NCI-H1092 treated with DMSO at 0.1 percent for 48 hours (cell line): ENCODE measurements around the gene RGS10.
"Not testable (repeated sequence)": the region's sequence is repeated elsewhere in the genome, so short reads cannot be mapped to it uniquely, and the experiment has no call there.

Experiments
- DNase-seq: peaks from one replicate; lab custom pipeline; 2025; lab: John Stamatoyannopoulos, UW

Gene RGS10, protein sequence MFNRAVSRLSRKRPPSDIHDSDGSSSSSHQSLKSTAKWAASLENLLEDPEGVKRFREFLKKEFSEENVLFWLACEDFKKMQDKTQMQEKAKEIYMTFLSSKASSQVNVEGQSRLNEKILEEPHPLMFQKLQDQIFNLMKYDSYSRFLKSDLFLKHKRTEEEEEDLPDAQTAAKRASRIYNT

DNA sequence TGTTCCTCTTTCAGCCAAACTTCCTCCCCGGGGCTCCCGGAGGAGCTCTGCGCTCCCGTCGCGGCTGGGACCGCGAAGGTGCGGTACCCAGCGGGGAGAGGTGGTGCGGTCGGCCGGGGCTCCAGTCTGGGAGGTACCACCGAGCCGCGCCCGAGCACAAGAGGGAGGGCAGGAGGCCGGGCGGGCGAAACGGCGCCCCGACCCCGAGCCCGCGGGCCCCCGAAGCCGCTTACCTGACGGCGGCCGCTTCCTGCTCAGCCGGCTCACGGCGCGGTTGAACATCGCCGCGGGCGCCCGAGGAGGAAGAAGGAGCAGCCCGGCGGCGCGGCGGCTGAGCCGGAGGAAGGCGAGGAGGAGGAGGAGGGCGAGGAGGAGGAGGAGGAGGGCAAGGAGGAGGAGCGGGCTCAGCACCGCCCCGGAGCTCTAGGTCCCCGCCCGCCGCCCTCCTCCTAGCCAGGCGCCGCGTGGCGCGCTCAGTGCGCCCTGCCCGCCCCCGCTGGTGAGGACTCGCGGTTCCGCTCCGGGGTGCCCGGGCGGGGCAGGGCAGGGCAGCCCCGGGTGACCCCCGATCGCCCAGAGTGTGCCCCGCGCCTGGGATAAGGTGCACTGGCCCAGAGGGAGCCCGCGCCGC is at the start of gene RGS10:
Gene RGS10, minus strand, starts transcription at position 363 of the 631 bp plus-strand sequence. Its CDS starts 81 bp downstream, at position 282.
- DNase-seq: no peak

GRCh38 chr10:119588071-119588470 is 45.6 kb upstream of the RGS10 start:
- no peak for DNase-seq

DNA sequence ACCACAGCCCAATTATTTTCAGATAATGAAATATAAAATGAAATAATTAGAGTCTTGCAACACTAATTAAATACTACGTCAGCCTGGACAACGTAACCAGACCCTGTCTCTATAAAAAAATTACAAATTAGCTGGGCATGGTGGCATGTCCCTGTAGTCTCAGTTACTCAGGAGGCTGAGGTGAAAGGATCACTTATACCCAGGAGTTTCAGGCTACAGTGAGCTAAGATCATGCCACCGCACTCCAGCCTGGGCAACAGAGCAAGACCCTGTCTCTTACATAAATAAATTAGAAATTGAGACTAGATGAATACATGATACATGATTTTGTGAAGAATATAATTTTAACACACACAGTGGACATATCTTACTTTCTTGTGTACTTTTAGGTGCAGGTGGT is 35.8 kb upstream of the RGS10 start:
- no peak for DNase-seq

- no peak for DNase-seq
Measured at GRCh38 chr10:119575991-119576390, 33.5 kb upstream of the RGS10 start.

DNA sequence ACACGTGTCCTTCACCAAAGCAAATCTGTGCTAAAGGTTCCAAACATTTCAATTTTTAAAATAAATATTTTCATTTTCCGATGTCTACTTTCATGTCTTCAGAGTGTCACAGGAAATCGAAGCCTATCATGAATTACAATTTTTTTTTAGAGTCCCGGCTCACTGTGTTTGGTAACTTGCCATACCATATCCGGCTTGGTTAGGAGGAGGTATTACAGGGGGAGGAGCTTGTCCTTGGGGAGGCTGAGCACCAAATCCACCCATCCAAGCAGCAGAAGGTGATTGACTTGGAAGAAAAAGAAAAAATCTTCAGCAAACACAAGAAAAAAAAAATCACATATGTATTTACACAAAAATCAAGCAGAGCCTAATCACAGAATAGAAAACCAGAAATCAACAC is 33.0 kb upstream of the RGS10 start:
- DNase-seq: no peak

DNA sequence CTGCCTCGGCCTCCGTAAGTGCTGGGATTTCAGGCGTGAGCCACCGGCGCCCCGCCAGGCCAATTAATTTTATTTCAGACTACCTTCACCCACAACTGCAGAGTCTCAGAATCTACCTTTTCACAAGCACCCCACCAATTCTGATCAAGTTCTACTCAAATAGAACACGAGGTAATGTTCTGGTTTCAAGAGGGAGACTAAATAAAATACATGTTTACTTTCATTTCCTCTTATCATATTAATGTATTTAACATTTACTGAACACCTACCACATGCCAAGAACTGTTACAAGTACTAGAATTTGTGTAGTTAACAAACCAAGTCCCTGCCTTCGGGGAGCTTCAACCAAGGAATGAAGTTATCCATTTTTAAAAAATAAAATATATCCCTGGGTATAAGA is 25.5 kb upstream of the RGS10 start:
- DNase-seq: no peak

DNA sequence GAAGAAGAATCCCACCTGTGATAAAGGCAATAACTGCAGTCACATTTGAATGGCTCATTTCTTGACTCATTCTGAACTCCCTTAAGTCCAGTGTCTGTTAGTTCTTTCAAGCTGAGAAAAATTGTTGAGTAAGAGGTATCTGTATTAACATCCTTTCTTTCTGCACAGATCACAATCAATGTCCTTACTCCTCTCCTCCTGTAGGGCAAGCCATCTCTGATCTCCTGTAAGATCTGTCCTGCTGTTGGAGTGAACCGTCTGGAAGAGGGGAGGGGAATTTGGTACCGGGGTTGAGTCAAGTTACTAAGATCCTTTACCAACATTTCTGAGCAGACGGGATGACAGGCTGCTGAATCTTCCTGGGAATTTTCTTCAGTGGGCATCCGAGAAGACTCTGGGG is 19.6 kb upstream of the RGS10 start:
- no peak for DNase-seq

- DNase-seq: not testable (repeated sequence)
Measured at GRCh38 chr10:119559511-119559910, 17.0 kb upstream of the RGS10 start.

DNA sequence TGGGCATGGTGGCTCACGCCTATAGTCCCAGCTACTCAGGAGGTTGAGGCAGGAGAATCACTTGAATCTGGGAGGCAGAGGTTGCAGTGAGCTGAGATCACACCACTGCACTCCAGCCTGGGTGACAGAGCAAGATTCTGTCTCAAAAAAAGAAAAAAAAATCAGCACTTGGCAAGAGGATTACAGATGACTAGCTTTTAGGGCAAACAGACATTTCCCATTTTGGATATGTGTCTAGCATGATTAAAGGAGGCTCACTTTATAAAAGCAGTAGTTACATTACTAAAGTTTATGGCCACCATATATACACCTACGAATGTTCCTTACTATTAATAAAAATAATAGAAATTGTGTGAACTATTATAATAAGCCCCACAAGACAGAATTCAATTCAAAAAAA is 13.6 kb upstream of the RGS10 start:
- not testable (repeated sequence) for DNase-seq

- DNase-seq: no peak
Measured at GRCh38 chr10:119555178-119555784, 12.8 kb upstream of the RGS10 start.

DNA sequence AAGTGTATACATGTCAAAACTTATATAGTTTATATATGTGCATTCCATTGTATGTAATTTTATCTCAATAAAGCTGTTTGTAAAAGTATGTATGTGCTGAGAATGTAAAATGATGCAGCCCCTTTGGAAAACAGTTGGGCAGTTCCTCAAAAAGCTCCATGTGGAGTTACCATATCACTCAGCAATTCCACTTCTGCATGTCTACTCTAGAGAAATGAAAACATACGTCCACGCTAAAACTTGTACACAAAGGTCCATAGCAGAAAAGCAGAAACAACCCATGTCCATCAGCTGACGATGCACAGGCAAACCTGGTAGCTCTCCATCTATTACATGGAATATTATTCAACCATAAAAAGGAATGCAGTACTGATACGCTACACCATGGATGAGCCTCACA is 8.3 kb upstream of the RGS10 start:
- no peak for DNase-seq

- no peak for DNase-seq
Measured at GRCh38 chr10:119549247-119549999, 6.9 kb upstream of the RGS10 start.

DNA sequence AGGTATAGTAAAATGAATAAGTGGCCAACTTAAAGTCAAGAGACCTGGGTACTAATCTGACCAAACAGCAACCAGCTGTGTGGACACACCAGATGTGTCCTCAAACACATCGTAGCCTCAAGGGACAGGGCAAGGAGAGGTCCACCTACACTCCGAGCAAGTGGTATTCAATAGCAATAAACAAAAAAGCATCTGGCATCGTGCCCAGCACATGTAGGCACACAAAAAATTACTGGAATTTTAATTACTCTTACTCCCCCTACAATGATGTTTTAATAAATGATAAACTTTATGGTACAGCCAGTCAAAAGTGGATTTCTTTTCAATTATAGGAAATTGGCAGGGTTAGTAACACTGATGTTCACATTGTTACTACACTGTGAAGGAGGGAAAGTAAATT is 3.5 kb upstream of the RGS10 start:
- no peak for DNase-seq

- DNase-seq: no peak
Measured at GRCh38 chr10:119545310-119545709, 2.8 kb upstream of the RGS10 start.

GRCh38 chr10:119543814-119544642 is 1.5 kb upstream of the RGS10 start:
- no peak for DNase-seq

DNA sequence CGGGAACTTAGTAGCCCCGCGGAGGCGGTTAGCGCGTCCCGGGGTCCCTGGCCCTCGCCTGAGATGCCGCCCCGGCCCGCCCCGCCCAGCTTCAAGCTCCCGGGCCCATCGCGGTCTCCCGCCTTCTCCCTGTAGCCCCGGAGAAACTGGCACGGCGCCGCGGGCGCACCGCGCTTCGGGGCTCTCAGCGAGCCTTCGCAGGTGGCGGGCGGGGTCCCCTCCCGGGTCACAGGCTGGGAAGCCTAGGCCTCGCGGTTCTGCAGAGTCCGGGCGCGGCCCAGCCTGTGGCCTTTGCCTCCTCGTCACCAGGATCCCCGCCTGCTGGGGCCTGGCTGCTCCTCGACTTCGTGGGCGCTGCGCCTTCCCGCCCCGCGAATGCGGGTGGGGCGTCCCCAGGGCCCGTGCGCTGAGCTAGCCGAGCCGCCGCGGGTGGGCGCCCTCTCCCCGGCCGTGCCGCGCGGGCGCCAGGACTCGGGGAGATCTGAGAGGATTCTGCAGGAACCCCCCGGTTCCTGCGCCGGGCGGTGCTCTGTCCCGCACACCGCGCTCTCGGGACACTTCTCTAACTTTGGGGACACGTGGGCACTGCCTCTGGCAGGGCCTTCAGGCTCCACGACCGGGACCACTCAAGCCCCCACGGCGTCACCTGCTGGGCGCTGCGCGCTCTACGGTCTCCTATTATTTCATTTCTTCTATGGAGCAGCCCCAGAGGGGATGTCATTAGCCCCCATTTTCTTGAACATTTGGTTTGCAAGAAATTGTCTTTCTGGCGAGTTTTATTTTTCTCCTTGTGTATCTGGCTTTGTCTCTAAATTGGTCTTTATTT is 682 bp upstream of the RGS10 start:
- no peak for DNase-seq

DNA sequence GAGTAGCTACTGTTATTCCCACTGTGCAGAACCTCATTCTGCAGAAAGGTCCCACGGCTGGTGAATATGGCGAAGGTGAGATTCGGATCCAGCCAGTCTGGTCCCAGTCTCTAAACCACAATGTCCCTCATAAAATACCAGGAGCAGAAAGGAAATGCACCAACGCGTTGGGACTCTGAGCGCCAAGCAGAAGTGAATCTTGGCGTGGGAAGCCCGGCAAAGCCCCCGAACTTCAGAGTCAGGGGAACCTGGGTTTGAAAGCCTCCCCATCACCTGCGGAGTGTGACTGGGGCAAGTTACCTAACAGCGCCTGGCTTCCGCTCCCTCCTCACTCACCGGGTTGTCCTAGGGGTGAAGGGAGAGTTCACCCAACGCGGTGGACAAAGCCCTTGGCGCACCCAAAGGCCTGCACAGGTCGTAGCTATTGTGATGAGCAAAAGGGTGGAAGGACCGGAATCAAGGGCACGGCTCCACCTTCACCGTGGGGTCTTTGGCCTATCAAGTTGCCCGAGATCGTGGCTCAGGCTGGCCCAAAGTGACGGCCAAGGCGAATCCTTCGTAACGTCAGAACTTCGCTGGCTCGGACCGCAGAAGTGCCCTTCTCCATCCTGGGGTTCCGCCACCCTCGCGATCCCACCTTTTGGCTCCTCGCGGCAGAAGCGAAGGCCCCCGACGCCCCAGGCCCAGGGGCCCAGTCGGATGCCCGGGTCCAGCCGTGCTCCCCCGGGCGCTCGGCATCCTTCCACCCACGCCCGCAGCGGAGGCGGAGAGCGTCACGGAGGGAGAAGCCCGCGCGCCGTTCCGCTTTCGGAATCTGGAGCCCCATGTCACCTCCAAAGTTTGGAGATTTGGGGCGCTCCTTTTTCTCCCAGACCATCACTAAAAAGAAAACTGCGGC is 811 bp downstream of the RGS10 start:
- no peak for DNase-seq

GRCh38 chr10:119541046-119541445 is 1.5 kb downstream of the RGS10 start:
- DNase-seq: no peak

DNA sequence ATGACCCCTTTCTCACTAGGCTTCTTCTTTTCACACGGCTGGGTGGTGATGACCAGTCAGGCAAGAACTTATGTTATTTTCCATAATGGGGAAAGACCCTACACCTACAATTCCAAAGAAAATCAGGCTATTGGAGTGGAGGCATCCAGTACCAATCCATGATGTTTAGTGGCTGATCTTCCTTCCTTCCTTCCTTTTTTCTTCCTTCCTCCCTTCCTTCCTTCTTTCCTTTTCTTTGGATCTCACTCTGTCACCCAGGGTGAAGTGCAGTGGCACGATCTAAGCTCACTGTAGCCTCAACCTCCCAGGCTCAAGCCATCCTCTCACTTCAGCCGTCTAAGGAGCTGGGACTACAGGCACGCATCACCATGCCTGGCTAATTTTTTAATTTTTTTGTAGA is 2.5 kb downstream of the RGS10 start:
- DNase-seq: no peak

- no peak for DNase-seq
Measured at GRCh38 chr10:119539359-119539825, 3.1 kb downstream of the RGS10 start.
